CMK (cell line): ENCODE measurements around the gene RASGRF1.
"Not testable (repeated sequence)": the region's sequence is repeated elsewhere in the genome, so short reads cannot be mapped to it uniquely, and the experiment has no call there.

ENCODE experiments used
- DNase-seq: peaks from one replicate; pipeline ENCODE4 v3.0.0-alpha.2; 2010; ENCODE audit warnings: low read depth

Gene RASGRF1

DNA sequence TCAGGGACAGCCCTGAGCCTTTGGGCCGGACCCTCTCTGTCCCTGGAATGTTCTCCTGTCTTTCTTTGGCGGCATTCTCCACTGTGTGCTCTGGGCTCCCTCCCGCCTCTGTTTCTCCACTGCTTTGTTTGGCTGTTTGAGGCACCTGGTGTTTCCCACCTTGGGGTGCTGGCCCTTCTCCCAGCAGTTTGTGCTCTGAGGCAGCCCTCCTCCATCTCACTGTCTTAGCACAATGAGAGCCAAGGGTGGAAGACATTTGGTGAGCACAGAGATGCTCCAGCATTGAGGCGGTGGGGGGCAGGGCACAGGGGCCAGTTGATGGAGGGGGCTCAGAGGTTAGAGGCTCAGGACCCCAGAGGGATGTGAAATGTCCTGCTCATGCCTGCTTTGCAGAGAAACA lies 54.3 kb downstream of the RASGRF1 start:
- no peak for DNase-seq

DNA sequence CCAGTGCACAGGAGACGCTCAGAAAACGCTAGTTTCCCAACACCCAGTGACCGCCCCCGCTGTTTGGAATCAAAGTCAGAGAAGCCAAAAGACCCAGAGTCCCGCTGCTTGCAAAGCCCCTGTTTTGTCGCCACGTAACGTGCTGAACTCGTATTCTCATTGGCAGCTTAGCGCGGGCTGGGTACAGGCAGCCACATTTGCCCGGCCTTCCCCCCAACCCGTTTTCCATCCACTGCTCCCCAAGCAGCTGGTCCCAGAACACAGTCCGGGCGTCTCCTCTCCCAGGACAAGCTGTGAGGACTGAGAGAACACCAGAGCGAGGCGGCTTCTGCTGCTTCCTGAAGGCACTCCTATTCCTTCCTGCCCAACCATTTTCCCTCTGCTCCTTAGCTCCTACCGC lies 54.8 kb downstream of the RASGRF1 start:
- DNase-seq = no peak

DNA sequence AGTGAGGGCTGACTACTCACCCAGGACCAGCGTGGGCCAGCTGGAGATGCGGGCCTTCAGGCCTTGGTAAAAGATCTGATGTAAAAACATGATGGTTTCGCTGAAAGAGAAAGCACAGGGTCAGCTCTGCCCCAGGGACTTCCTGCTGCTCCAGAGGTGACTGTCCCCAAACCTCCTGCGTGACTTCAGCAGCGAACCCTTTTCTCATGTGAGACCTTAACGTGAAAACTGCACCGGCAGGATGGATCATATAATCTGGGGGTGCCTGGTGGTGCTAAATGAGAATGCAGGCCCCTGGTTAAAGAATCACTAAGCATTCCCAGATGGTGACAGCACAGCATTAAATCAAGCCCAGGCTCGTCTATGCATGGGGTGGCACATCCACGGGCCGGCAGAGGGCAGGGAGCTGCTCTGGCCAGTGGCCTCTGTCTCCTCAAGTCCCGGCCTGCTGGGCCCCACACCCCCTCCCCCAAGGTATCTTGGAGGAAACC lies 55.4 kb downstream of the RASGRF1 start:
- DNase-seq = no peak

GRCh38 chr15:79034284-79034683 lies 56.3 kb downstream of the RASGRF1 start:
- no peak for DNase-seq

DNA sequence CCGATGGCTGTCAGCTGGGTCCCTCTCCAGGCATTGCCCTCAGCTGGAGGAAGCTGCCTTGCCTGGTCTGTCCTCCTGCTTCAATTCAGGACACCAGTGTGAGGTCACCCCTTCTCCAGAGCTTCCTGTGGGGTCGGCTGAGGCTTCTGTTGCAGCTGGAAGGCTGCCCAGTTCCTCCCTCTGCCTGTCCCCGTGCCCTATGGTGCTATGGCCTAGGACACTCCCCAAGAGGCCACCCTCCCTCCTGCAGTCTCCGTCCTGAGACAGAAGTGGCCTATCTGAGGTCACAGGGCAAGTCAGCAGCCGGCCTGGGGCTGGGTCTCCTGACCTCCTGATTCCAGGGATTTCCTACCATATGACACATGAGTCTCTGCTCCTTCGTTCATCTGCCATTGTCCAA lies 57.9 kb downstream of the RASGRF1 start:
- DNase-seq = peak; percentile 15

- DNase-seq = no peak
Measured at GRCh38 chr15:79031821-79032220, 58.8 kb downstream of the RASGRF1 start.

- DNase-seq = no peak
Measured at GRCh38 chr15:79031201-79031600, 59.4 kb downstream of the RASGRF1 start.

DNA sequence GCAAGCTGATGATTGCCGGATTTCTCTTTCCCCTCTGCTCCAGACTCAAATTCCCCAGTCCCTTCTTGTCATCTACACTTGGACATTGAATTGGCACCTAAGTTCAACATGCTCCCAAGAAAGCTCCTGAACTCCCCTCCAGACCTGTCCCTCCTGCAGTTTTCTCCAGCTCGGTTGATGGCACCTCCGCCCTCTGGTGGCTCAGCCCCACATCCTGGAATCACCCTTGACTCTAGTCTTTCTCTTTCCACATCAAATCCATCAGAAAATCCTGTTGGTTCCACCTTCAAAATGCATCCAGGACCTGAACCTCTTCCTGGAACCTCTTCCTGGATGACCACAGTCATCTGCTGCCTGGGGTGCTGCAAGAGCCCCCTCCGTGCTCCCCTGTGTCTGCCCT lies 60.1 kb downstream of the RASGRF1 start:
- no peak for DNase-seq

- peak; percentile 9 for DNase-seq
Measured at GRCh38 chr15:79028411-79028964, 62.1 kb downstream of the RASGRF1 start.

GRCh38 chr15:79027532-79028410 lies 62.8 kb downstream of the RASGRF1 start:
- DNase-seq = no peak

DNA sequence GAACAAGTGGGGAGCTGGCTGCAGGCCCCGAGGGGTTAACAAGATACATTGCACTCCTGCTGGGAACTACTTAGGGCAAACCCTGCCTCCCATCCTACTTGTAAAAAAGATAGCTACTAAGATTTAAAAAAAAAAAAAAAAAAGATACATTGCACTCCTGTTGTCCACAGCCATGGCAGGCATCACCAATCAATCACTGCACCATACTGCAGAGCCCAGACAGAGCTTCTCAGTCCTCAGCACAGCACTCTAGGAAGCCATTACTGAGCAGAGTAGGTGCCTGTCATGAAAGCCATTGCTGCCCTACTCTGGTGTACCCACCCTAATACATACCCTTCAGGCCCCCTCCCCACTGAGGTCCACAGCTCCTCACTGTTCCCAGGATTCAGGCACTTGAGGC lies 64.8 kb downstream of the RASGRF1 start:
- DNase-seq = no peak

- DNase-seq = peak; percentile 14
Measured at GRCh38 chr15:79025201-79025600, 65.4 kb downstream of the RASGRF1 start.

- not testable (repeated sequence) for DNase-seq
Measured at GRCh38 chr15:79024493-79024892, 66.1 kb downstream of the RASGRF1 start.

DNA sequence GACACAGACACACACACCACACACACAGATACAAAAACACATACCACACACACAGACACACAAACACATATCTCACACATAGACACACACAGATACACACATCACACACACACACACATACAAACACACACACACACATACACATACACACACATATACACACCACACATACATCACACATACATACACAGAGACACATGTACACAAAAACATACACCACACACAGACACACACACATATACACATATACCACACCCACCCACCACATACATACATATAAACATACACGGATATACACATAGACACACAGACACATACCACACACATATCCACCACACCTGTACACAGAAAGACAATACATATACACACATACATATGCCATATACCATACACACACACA lies 66.7 kb downstream of the RASGRF1 start:
- DNase-seq = no peak

DNA sequence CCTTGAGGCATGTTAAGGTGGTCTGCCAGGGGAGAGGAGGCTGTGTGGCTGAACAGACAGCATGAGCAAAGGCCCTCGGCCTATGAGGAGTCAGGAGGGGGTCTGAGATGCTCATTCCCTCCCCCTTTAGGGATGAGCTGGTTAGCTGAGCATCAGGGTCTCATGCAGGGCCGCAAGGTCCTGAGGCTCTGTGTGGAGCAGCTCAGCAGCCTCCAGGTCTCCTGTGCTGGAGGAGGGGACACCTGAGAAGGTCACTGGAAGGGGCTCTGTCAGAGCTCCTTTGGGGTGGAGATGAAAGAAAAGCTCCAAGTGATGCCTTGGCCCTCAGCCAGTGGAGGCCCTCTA lies 67.1 kb downstream of the RASGRF1 start:
- no peak for DNase-seq

GRCh38 chr15:79018960-79019359 lies 71.6 kb downstream of the RASGRF1 start:
- DNase-seq = no peak

GRCh38 chr15:79017953-79018352 lies 72.6 kb downstream of the RASGRF1 start:
- no peak for DNase-seq

GRCh38 chr15:79016527-79017170 lies 73.9 kb downstream of the RASGRF1 start:
- no peak for DNase-seq

- no peak for DNase-seq
Measured at GRCh38 chr15:79015416-79015815, 75.2 kb downstream of the RASGRF1 start.

GRCh38 chr15:79010278-79010677 lies 80.3 kb downstream of the RASGRF1 start:
- DNase-seq = no peak

GRCh38 chr15:79009379-79009778 lies 81.2 kb downstream of the RASGRF1 start:
- DNase-seq = no peak

DNA sequence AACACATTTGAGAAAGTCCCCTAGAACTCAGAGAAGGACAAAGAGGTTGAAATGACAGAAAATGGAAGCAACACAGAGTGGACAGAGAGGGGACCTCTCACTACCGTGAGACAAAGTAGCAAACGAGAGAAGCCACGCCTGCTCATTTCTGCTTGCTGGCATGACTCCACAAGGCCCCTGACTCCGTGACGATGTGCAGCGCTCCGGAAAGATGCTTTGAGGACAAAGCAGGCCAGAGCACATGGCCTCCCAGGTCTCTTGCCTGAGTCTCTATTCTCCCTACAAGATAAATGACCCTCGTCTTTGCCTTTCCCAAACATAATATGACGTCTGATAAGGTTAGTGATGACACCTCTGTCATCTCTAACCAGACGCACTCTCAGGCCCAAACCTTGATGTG lies 81.9 kb downstream of the RASGRF1 start:
- no peak for DNase-seq

DNA sequence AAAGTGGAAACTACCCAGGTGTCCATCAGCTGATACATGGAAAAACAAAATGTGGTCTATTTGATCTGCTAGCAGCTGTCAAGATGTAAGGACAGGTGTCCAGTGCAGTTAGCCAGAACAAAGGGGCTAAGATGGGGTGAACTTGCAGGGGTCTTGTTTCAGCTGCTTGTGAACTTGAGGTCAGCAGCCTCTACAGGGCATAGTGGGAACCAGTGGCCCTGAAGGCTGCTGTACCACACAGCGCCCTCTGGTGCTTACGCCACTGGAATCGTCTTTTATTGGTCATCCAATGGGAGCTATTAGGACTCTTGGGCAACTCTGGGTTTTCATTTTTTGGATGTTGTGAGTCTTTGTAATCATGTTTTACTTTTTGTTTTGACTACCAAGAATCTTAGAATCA lies 83.5 kb downstream of the RASGRF1 start:
- DNase-seq = no peak
